PFSK-1 (cell line): Measurements from ENCODE around the gene CRB2.

Source experiments
- POLR2AphosphoS5 ChIP-seq: IDR thresholded peaks from 2 replicates; pipeline ENCODE4 v1.6.1; 2012; ENCODE audit warnings: low read depth, mild to moderate bottlenecking, control low read depth, low read length, moderate library complexity
- SIN3A ChIP-seq: IDR thresholded peaks from 2 replicates; pipeline ENCODE4 v1.6.1; 2012; ENCODE audit warnings: mild to moderate bottlenecking, low read length, moderate library complexity, borderline replicate concordance; ENCODE audit not compliant: insufficient read depth
- TF ChIP-seq, protein P1 (sequence below), 2 experiments: IDR thresholded peaks; 2 replicates each; pipeline versions ENCODE4 v1.6.1 to v1.8.0; 2011 to 2012; ENCODE audit warnings: low read depth in 2 of 2, low read length in 2 of 2, control low read depth in 1 of 2, inconsistent platforms in 1 of 2, mild to moderate bottlenecking in 1 of 2, moderate library complexity in 1 of 2; ENCODE audit not compliant: insufficient read depth in 1 of 2

DNA sequence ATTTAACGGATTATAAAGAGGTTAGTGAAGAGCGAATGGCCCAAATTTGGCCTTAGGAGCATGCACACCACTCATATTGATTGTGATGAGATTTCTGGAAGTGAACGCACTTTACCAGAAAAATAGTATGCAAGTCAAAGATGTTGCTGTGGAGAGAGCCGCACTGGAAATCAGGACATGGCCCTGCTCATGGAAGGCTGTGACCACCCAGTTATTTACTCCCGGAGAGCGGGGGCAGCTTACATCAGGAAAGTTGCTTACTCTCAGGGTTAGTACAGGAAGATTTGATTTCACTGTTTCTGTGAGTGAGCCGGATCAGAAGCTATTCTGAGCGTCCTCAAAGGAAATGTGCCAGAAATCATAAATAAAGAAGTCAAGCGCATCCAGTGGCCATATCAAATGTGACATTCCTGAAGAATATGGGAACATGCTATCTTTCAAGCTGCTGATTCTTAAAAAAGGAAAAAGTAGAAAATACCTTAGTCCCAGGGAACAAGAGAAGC lies 44.7 kb upstream of the CRB2 start:
- TF ChIP-seq POLR2AphosphoS5 (no peak), SIN3A (no peak)
- TF ChIP-seq, protein P1, sequence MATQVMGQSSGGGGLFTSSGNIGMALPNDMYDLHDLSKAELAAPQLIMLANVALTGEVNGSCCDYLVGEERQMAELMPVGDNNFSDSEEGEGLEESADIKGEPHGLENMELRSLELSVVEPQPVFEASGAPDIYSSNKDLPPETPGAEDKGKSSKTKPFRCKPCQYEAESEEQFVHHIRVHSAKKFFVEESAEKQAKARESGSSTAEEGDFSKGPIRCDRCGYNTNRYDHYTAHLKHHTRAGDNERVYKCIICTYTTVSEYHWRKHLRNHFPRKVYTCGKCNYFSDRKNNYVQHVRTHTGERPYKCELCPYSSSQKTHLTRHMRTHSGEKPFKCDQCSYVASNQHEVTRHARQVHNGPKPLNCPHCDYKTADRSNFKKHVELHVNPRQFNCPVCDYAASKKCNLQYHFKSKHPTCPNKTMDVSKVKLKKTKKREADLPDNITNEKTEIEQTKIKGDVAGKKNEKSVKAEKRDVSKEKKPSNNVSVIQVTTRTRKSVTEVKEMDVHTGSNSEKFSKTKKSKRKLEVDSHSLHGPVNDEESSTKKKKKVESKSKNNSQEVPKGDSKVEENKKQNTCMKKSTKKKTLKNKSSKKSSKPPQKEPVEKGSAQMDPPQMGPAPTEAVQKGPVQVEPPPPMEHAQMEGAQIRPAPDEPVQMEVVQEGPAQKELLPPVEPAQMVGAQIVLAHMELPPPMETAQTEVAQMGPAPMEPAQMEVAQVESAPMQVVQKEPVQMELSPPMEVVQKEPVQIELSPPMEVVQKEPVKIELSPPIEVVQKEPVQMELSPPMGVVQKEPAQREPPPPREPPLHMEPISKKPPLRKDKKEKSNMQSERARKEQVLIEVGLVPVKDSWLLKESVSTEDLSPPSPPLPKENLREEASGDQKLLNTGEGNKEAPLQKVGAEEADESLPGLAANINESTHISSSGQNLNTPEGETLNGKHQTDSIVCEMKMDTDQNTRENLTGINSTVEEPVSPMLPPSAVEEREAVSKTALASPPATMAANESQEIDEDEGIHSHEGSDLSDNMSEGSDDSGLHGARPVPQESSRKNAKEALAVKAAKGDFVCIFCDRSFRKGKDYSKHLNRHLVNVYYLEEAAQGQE (IDR thresholded peaks at IDR 0.05; ENCODE audit: insufficient read depth in 1 of 2, low read depth in 2 of 2, low read length in 2 of 2) = no peak
